ENCODE results near the gene HP1BP3. TPM values are rescaled to one million over a fixed set of nuclear protein-coding genes. Genes with fewer than 3 reads are reported as not detected.

HP1BP3 gene
- total and polyA plus RNA-seq, 2 of the 4 experiments (the other 2 are of a cell fraction) = 88.4 to 151 TPM

GRCh38 chr1:20731057-20731991 lies 55.8 kb downstream of the HP1BP3 start:
- intact Hi-C loops (cut with micrococcal nuclease) (no loop called here), dilution Hi-C loops (cut with HindIII; ENCODE audit: low sequenced_read_pairs, unreplicated experiment) (no loop called here), in situ Hi-C loops (cut with MboI; ENCODE audit: low sequenced_read_pairs) (no loop called here)
- POLR2A ChIA-PET (ENCODE audit: unreplicated experiment) = interaction anchor here (0.6 kb wide), 1 partner anchor 23 kb away, joined by 3 read pairs; no protein-coding TSS in a partner anchor
- DNase-seq (no peak), ATAC-seq (ENCODE audit: low read depth) (peak; percentile 15)
- Histone ChIP-seq H4K91ac (ENCODE audit: insufficient read depth, low read depth, low read length) (no peak overlapping the region; the same call in 1 of the 2 replicates), H2AK9ac (replicated peaks; ENCODE audit: low read depth, low read length, poor library complexity) (peak overlapping the region; percentile 95), H4K8ac (ENCODE audit: low read depth in 2 of 2, low read length in 2 of 2) (peak overlapping the region in 1 of 2 experiments; percentile 27; a peak in 1 of 4 replicates), H4K20me1 (ENCODE audit: insufficient read depth, low read length) (no peaks in the 10 kb centered on the region), H3K4me1 (ENCODE audit: control insufficient read depth, insufficient read depth, low read length) (peaks cover 14% of the 10 kb centered on the region), H2BK20ac (ENCODE audit: low read depth, low read length) (no peak overlapping the region), H2AK5ac (ENCODE audit: low read depth, low read length) (peak overlapping the region; percentile 97), H4K5ac (ENCODE audit: low read depth, low read length) (no peak overlapping the region), H3K4me2 (ENCODE audit: low read depth, low read length) (peak overlapping the region; percentile 86), H3K36me3 (ENCODE audit: control insufficient read depth, insufficient read depth, low read length) (no peaks in the 10 kb centered on the region), H3K9me1 (ENCODE audit: insufficient read depth, low read length) (peaks cover 8% of the 10 kb centered on the region; the same call in 1 of the 2 replicates), H3K9ac (ENCODE audit: low read depth, low read length) (peak overlapping the region; percentile 44; the same call in 1 of the 2 replicates), H2BK120ac (ENCODE audit: low read depth, low read length) (peak overlapping the region; percentile 42; the same call in 1 of the 2 replicates), H2AFZ (replicated peaks; ENCODE audit: low read length, poor library complexity) (peak overlapping the region; percentile 92), H2BK15ac (ENCODE audit: low read depth, low read length) (peak overlapping the region; percentile 60; the same call in 1 of the 3 replicates), H3K14ac (replicated peaks; ENCODE audit: low read depth, low read length) (peak overlapping the region; percentile 55), H3K27me3 (ENCODE audit: control insufficient read depth, insufficient read depth, low read length) (no peaks in the 10 kb centered on the region), H3K79me1 (ENCODE audit: low read depth in 1 of 2, low read length in 2 of 2) (peaks cover 0 to 33% of the 10 kb centered on the region in 2 experiments; a peak in 3 of 4 replicates), H3K27ac (ENCODE audit: insufficient read depth, low read length) (no peak overlapping the region; the same call in 1 of the 2 replicates), H3K56ac (ENCODE audit: extremely low read depth, insufficient read depth, low read length) (no peak overlapping the region), H3K4ac (ENCODE audit: low read depth, low read length) (peak overlapping the region; percentile 60), H2BK5ac (ENCODE audit: low read depth, low read length, poor library complexity, severe bottlenecking) (no peak overlapping the region), H3K4me3 (ENCODE audit: insufficient read depth, low read depth, low read length) (peak overlapping the region; percentile 60), H3K23ac (ENCODE audit: low read depth, low read length) (peak overlapping the region; percentile 59), H3K18ac (ENCODE audit: low read depth, low read length) (no peak overlapping the region), H3K9me3 (ENCODE audit: control insufficient read depth, insufficient read depth, low read length) (no peaks in the 10 kb centered on the region)
- TF ChIP-seq RFX5 (IDR thresholded peaks at IDR 0.05; ENCODE audit: low read depth, low read length) (no peak), POLR2A (IDR thresholded peaks at IDR 0.05; ENCODE audit: low read depth, low read length) (no peak), RAD21 (IDR thresholded peaks at IDR 0.05; ENCODE audit: low read length) (no peak), NFE2L2 (IDR thresholded peaks at IDR 0.05; ENCODE audit: low read depth, low read length) (no peak), MXI1 (IDR thresholded peaks at IDR 0.05; ENCODE audit: borderline replicate concordance, low read depth, low read length) (no peak), MAFK (IDR thresholded peaks at IDR 0.05; ENCODE audit: low read depth, low read length) (no peak), CHD1 (IDR thresholded peaks at IDR 0.05; ENCODE audit: low read depth, low read length) (no peak), BHLHE40 (IDR thresholded peaks at IDR 0.05; ENCODE audit: low read depth, low read length) (no peak), SMC3 (IDR thresholded peaks at IDR 0.05; ENCODE audit: low read depth, low read length) (no peak), FOS (IDR thresholded peaks at IDR 0.05; ENCODE audit: low read depth, low read length) (no peak), CEBPB (IDR thresholded peaks at IDR 0.05; ENCODE audit: low read depth, low read length) (no peak)
- TF ChIP-seq, protein P1, sequence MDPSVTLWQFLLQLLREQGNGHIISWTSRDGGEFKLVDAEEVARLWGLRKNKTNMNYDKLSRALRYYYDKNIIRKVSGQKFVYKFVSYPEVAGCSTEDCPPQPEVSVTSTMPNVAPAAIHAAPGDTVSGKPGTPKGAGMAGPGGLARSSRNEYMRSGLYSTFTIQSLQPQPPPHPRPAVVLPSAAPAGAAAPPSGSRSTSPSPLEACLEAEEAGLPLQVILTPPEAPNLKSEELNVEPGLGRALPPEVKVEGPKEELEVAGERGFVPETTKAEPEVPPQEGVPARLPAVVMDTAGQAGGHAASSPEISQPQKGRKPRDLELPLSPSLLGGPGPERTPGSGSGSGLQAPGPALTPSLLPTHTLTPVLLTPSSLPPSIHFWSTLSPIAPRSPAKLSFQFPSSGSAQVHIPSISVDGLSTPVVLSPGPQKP (IDR thresholded peaks at IDR 0.05; ENCODE audit: borderline replicate concordance, low read depth, low read length) = no peak
- TF ChIP-seq, protein P2, sequence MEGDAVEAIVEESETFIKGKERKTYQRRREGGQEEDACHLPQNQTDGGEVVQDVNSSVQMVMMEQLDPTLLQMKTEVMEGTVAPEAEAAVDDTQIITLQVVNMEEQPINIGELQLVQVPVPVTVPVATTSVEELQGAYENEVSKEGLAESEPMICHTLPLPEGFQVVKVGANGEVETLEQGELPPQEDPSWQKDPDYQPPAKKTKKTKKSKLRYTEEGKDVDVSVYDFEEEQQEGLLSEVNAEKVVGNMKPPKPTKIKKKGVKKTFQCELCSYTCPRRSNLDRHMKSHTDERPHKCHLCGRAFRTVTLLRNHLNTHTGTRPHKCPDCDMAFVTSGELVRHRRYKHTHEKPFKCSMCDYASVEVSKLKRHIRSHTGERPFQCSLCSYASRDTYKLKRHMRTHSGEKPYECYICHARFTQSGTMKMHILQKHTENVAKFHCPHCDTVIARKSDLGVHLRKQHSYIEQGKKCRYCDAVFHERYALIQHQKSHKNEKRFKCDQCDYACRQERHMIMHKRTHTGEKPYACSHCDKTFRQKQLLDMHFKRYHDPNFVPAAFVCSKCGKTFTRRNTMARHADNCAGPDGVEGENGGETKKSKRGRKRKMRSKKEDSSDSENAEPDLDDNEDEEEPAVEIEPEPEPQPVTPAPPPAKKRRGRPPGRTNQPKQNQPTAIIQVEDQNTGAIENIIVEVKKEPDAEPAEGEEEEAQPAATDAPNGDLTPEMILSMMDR (conservative IDR thresholded peaks at IDR 0.05; ENCODE audit: low read depth, low read length) = no peak
- WGBS, 2 experiments (ENCODE audit: extremely low coverage in 2 of 2, insufficient read length in 1 of 2) = 6% methylated on average over 7 of the region's 62 CpGs; no CpG with 5 or more reads in 1 of the 2 experiments
- BruUV-seq (replicated peaks) = no TSS peak
- CTCF ChIA-PET = interaction anchor here (0.6 kb wide), 1 partner anchor 13 kb away, joined by 3 read pairs; no protein-coding TSS in a partner anchor
